ENCODE measurements around the gene TGM2. TPM values are rescaled to one million over a fixed set of nuclear protein-coding genes. Genes with fewer than 3 reads are reported as not detected.

Gene TGM2
- total and polyA plus RNA-seq, 7 donors, result 6.5 to 104 (median 20.7) TPM

GRCh38 chr20:38159957-38160756 lies 4.9 kb downstream of the TGM2 start:
- H3K27me3 ChIP-seq, result no peaks in the 10 kb centered on the region
- 87 to 92% methylated on average over 7 of the region's 7 CpGs for WGBS, 2 donors
- TF ChIP-seq POLR2AphosphoS5 (IDR thresholded peaks at IDR 0.05), result no peak
- no peak for TF ChIP-seq CTCF (IDR thresholded peaks at IDR 0.05)
- TF ChIP-seq EP300 (IDR thresholded peaks at IDR 0.05), result no peak
- no peak for TF ChIP-seq POLR2A (IDR thresholded peaks at IDR 0.05)
- no peak for DNase-seq
- H3K4me3 ChIP-seq, result no peak overlapping the region
- H3K4me1 ChIP-seq, result peaks cover 0 to 67% (median 40%) of the 10 kb centered on the region in 4 donors
- peak overlapping the region in 3 of 4 donors; percentile 30 to 86 (median 77) for H3K27ac ChIP-seq
- intact Hi-C loops (cut with DNase I), result no loop called here
- H3K9me3 ChIP-seq, result no peaks in the 10 kb centered on the region
- peaks cover 0 to 24% (median 12%) of the 10 kb centered on the region in 4 donors for H3K36me3 ChIP-seq

- TF ChIP-seq POLR2AphosphoS5 (IDR thresholded peaks at IDR 0.05), result no peak
- no peak for TF ChIP-seq CTCF (IDR thresholded peaks at IDR 0.05)
- WGBS, 2 donors, result 90 to 93% methylated on average over 5 of the region's 5 CpGs
- intact Hi-C loops (cut with DNase I), result no loop called here
- no peak for DNase-seq
- Histone ChIP-seq H3K27me3 (no peaks in the 10 kb centered on the region), H3K4me1 (peaks cover 0 to 63% (median 37%) of the 10 kb centered on the region in 4 donors), H3K27ac (peak overlapping the region in 3 of 4 donors; percentile 75 to 86 (median 77)), H3K9me3 (no peaks in the 10 kb centered on the region), H3K4me3 (no peak overlapping the region), H3K36me3 (peaks cover 0 to 24% (median 12%) of the 10 kb centered on the region in 4 donors)
Measured at GRCh38 chr20:38159566-38159956, 5.5 kb downstream of the TGM2 start.

- DNase-seq, result no peak
- Histone ChIP-seq H3K27ac (peak overlapping the region; percentile 71 to 86 (median 76)), H3K4me3 (no peak overlapping the region), H3K9me3 (no peaks in the 10 kb centered on the region), H3K27me3 (no peaks in the 10 kb centered on the region), H3K4me1 (peaks cover 0 to 59% (median 30%) of the 10 kb centered on the region in 4 donors), H3K36me3 (peaks cover 0 to 24% (median 12%) of the 10 kb centered on the region in 4 donors)
- intact Hi-C loops (cut with DNase I), result no loop called here
- no peak for TF ChIP-seq POLR2AphosphoS5 (IDR thresholded peaks at IDR 0.05)
- no peak for TF ChIP-seq POLR2A (IDR thresholded peaks at IDR 0.05)
- TF ChIP-seq EP300 (IDR thresholded peaks at IDR 0.05), result no peak
- TF ChIP-seq CTCF (IDR thresholded peaks at IDR 0.05), result no peak
- WGBS, 2 donors, result 81 to 82% methylated on average over 14 of the region's 14 CpGs
Measured at GRCh38 chr20:38158701-38159351, 6.2 kb downstream of the TGM2 start.

GRCh38 chr20:38157635-38158495 lies 7.2 kb downstream of the TGM2 start:
- Histone ChIP-seq H3K4me3 (no peak overlapping the region), H3K9me3 (no peaks in the 10 kb centered on the region), H3K27me3 (no peaks in the 10 kb centered on the region), H3K4me1 (peaks cover 0 to 59% (median 32%) of the 10 kb centered on the region in 4 donors), H3K36me3 (peaks cover 0 to 24% (median 12%) of the 10 kb centered on the region in 4 donors), H3K27ac (peak overlapping the region; percentile 71 to 86 (median 76))
- intact Hi-C loops (cut with DNase I), result loop anchor here (2.0 kb wide), 1 partner anchor 73 kb away; no protein-coding TSS in a partner anchor
- DNase-seq, result no peak
- WGBS, 2 donors, result 85 to 87% methylated on average over 14 of the region's 14 CpGs
- TF ChIP-seq POLR2A (IDR thresholded peaks at IDR 0.05) (no peak), CTCF (IDR thresholded peaks at IDR 0.05) (no peak), POLR2AphosphoS5 (IDR thresholded peaks at IDR 0.05) (peak in 1 of 4 donors; percentile 37)
